PC-9 (cell line): ENCODE results near the gene CDC25A. TPM values are rescaled to one million over a fixed set of nuclear protein-coding genes. Genes with fewer than 3 reads are reported as not detected.

Source experiments
- BruUV-seq: library from RNA; stranded (reverse); fragments of 400-500 nt; replicated peaks from 2 replicates; lab custom pipeline; 2021; lab: Mats Ljungman, UMichigan
- CTCF ChIA-PET: fragments of 300-600 bp; sonication (Branson Sonifier 250); formaldehyde crosslinking; loops from one replicate; lab custom pipeline; 2022; ENCODE audit warnings: antibody characterized with exemption; lab: Charles Lee
- POLR2A ChIA-PET: fragments of 300-600 bp; sonication (Branson Sonifier 250); formaldehyde crosslinking; loops from one replicate; lab custom pipeline; 2022; ENCODE audit warnings: antibody characterized with exemption; ENCODE audit not compliant: unreplicated experiment; lab: Charles Lee
- DNase-seq, 2 experiments: peaks; one replicate each; pipeline versions ENCODE4 v3.0.0 to v3.0.0-alpha.2; 2015 to 2022; ENCODE audit warnings: mixed read lengths in 1 of 2
- H2AFZ ChIP-seq: fragments of 200-600 bp; sonication (generic); 2 replicates; pipeline ENCODE4 v1.8.1; 2017; ENCODE audit warnings: antibody characterized with exemption
- H3F3A ChIP-seq: fragments of 200-600 bp; sonication (generic); 2 replicates; pipeline ENCODE4 v1.8.1; 2017; ENCODE audit warnings: antibody characterized with exemption, mild to moderate bottlenecking, low read depth; ENCODE audit not compliant: insufficient read depth
- H3K27ac ChIP-seq: fragments of 200-600 bp; sonication (generic); 2 replicates; pipeline ENCODE4 v1.6.1; 2016; ENCODE audit warnings: mixed run types
- H3K27me3 ChIP-seq: fragments of 200-600 bp; sonication (generic); 2 replicates; pipeline ENCODE4 v1.6.1; 2016; ENCODE audit warnings: low read depth, mixed run types; ENCODE audit not compliant: insufficient read depth
- H3K36me3 ChIP-seq: fragments of 200-600 bp; sonication (generic); 2 replicates; pipeline ENCODE4 v1.6.1; 2016; ENCODE audit warnings: low read depth, mixed run types
- H3K4me1 ChIP-seq: fragments of 200-600 bp; sonication (generic); replicated peaks from 2 replicates; pipeline ENCODE4 v1.6.1; 2016; ENCODE audit warnings: mixed run types; ENCODE audit not compliant: insufficient read depth
- H3K4me2 ChIP-seq: fragments of 200-600 bp; sonication (generic); 2 replicates; pipeline ENCODE4 v1.6.1; 2017; ENCODE audit warnings: mixed run types
- H3K4me3 ChIP-seq: fragments of 200-600 bp; sonication (generic); 2 replicates; pipeline ENCODE4 v1.6.1; 2016; ENCODE audit warnings: mixed run types
- H3K79me2 ChIP-seq: fragments of 200-600 bp; sonication (generic); 2 replicates; pipeline ENCODE4 v1.6.1; 2017; ENCODE audit warnings: low read depth, mixed run types
- H3K9me2 ChIP-seq: fragments of 200-600 bp; sonication (generic); 2 replicates; pipeline ENCODE4 v1.8.1; 2017; ENCODE audit warnings: mild to moderate bottlenecking; ENCODE audit not compliant: insufficient read depth
- H3K9me3 ChIP-seq: fragments of 200-600 bp; sonication (generic); 2 replicates; pipeline ENCODE4 v1.8.1; 2016; ENCODE audit warnings: low read depth; ENCODE audit not compliant: insufficient read depth
- H4K20me1 ChIP-seq: fragments of 200-600 bp; sonication (generic); 2 replicates; pipeline ENCODE4 v1.8.1; 2017; ENCODE audit not compliant: insufficient read depth
- EZH2 ChIP-seq: fragments of 200-600 bp; sonication (generic); IDR thresholded peaks from 2 replicates; pipeline ENCODE4 v1.8.0; 2017; ENCODE audit warnings: antibody characterized with exemption, low read depth
- intact Hi-C: fragments of 100-400 bp; cut with micrococcal nuclease; formaldehyde crosslinking; loops from one replicate; pipeline ENCODE4 v1.10.0; 2022; ENCODE audit not compliant: unreplicated experiment
- total RNA-seq: library from RNA; stranded (reverse); gene quantifications from 2 replicates; pipeline ENCODE4 v1.2.3, GENCODE V29; 2021
- TF ChIP-seq, protein P1 (sequence below): fragments of 200-600 bp; sonication (generic); conservative IDR thresholded peaks from 2 replicates; pipeline ENCODE4 v1.6.1; 2017; ENCODE audit warnings: mixed run types, antibody characterized with exemption, mild to moderate bottlenecking, moderate library complexity

The CDC25A gene
- total RNA-seq, 1 experiment from 2014 or later: 9.7 TPM

DNA sequence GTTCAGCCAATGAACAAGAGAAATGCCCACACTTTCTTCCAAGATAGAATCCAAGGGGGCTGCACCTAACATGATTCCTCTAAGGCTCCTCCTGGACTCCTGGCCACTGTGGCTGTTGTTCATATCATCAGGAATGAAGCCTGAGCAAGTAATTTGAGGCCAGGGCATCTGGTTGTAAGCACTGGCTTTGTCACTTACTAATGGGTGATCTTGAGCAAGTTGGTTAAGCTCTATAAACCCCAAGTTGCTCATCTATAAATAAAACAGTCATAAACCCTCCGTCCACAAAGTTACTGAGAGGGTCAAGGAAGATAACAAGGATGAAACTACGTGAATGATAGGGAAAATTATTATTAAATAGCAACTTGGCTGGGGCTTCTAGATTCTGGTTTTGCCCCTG, 58.3 kb downstream of the CDC25A start:
- H3K4me3 ChIP-seq: no peak overlapping the region
- H3K27ac ChIP-seq: no peak overlapping the region
- TF ChIP-seq, protein P1, sequence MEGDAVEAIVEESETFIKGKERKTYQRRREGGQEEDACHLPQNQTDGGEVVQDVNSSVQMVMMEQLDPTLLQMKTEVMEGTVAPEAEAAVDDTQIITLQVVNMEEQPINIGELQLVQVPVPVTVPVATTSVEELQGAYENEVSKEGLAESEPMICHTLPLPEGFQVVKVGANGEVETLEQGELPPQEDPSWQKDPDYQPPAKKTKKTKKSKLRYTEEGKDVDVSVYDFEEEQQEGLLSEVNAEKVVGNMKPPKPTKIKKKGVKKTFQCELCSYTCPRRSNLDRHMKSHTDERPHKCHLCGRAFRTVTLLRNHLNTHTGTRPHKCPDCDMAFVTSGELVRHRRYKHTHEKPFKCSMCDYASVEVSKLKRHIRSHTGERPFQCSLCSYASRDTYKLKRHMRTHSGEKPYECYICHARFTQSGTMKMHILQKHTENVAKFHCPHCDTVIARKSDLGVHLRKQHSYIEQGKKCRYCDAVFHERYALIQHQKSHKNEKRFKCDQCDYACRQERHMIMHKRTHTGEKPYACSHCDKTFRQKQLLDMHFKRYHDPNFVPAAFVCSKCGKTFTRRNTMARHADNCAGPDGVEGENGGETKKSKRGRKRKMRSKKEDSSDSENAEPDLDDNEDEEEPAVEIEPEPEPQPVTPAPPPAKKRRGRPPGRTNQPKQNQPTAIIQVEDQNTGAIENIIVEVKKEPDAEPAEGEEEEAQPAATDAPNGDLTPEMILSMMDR: no peak
- no peak for TF ChIP-seq EZH2
- CTCF ChIA-PET: interaction anchor here (0.6 kb wide), 1 partner anchor 43 kb away, joined by 3 read pairs; no protein-coding TSS in a partner anchor
- H3F3A ChIP-seq: no peaks in the 10 kb centered on the region
- no peaks in the 10 kb centered on the region for H3K9me3 ChIP-seq
- intact Hi-C loops: no loop called here
- H4K20me1 ChIP-seq: no peaks in the 10 kb centered on the region
- H3K4me2 ChIP-seq: no peak overlapping the region
- no peak for DNase-seq
- H3K79me2 ChIP-seq: no peaks in the 10 kb centered on the region
- BruUV-seq: no TSS peak
- H3K27me3 ChIP-seq: no peaks in the 10 kb centered on the region
- no peak overlapping the region for H2AFZ ChIP-seq
- H3K9me2 ChIP-seq: no peaks in the 10 kb centered on the region
- POLR2A ChIA-PET: interaction anchor here (0.7 kb wide), 1 partner anchor 877 kb away, joined by 5 read pairs; no protein-coding TSS in a partner anchor
- no peaks in the 10 kb centered on the region for H3K36me3 ChIP-seq
- H3K4me1 ChIP-seq: no peaks in the 10 kb centered on the region

DNA sequence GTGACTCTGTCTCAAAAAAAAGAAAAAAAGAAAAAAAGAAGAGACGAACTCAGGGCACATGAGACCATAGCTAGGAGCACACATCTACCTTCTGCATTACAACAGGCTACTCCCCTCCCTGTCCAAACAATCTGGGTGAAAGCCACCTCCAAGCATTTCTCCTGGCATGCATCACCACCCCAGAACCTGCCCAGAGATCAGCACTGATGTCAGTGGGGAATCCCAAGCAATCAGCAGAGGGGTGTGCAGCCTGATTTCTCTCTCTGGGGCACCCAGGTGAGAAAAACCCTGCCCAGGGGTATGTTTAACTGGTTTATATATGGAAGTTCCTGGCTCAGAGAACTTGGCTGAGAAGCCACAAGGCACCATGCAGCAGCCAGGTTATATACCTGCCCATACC, 59.4 kb downstream of the CDC25A start:
- POLR2A ChIA-PET: no interaction called here
- no peak overlapping the region for H3K27ac ChIP-seq
- TF ChIP-seq EZH2: no peak
- TF ChIP-seq, protein P1: no peak
- intact Hi-C loops: no loop called here
- no peak overlapping the region for H3K4me3 ChIP-seq
- H3F3A ChIP-seq: no peaks in the 10 kb centered on the region
- no TSS peak for BruUV-seq
- no peaks in the 10 kb centered on the region for H3K4me1 ChIP-seq
- no peaks in the 10 kb centered on the region for H3K9me3 ChIP-seq
- H3K27me3 ChIP-seq: no peaks in the 10 kb centered on the region
- H4K20me1 ChIP-seq: no peaks in the 10 kb centered on the region
- H3K4me2 ChIP-seq: no peak overlapping the region
- DNase-seq: peak in 1 of 2 experiments; percentile 14
- no peaks in the 10 kb centered on the region for H3K36me3 ChIP-seq
- no peaks in the 10 kb centered on the region for H3K79me2 ChIP-seq
- CTCF ChIA-PET: no interaction called here
- H3K9me2 ChIP-seq: no peaks in the 10 kb centered on the region
- H2AFZ ChIP-seq: no peak overlapping the region

DNA sequence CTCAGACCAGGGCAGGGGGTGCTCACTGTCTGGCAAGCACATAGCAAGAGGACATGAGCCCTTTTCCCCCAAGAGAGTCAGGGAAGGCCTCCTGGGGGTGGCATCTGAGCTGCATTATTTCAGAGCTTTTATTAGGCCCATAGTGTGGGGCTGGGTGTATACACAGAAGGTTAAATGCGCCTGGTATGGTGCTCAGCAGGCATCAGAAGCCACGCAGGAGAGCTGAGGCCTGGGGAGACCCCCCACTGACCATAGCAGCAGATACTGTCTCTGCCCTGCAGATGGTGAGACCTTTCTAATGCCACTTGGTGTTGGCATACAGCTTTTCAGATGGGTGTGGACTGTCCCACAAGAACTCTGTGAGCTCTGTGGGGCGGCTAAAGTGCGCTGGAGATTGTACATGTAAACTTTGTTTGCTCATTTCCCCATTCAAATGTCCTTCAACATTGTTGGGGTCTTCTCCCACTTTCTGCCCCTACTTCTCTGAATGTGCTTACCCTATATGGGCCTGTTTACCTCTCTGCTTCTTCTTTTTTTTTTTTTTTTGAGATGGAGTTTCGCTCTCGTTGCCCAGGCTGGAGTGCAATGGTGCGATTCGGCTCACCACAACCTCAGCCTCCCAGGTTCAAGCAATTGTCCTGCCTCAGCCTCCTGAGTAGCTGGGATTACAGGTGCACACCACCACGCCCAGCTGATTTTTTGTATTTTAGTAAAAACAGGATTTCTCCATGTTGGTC, 62.2 kb downstream of the CDC25A start:
- no peak for DNase-seq

More for the DNA sequence above, 62.2 kb downstream of the CDC25A start:
- intact Hi-C loops: no loop called here
- no peaks in the 10 kb centered on the region for H3K36me3 ChIP-seq
- no TSS peak for BruUV-seq
- H4K20me1 ChIP-seq: no peaks in the 10 kb centered on the region
- H3K27me3 ChIP-seq: no peaks in the 10 kb centered on the region
- no peak for TF ChIP-seq EZH2
- TF ChIP-seq, protein P1: no peak
- no peaks in the 10 kb centered on the region for H3K9me3 ChIP-seq
- H3K79me2 ChIP-seq: no peaks in the 10 kb centered on the region
- H3K4me3 ChIP-seq: no peak overlapping the region
- POLR2A ChIA-PET: no interaction called here
- no peak overlapping the region for H3K4me2 ChIP-seq
- no peaks in the 10 kb centered on the region for H3F3A ChIP-seq
- H3K4me1 ChIP-seq: no peaks in the 10 kb centered on the region
- no peak overlapping the region for H2AFZ ChIP-seq
- H3K27ac ChIP-seq: no peak overlapping the region
- CTCF ChIA-PET: no interaction called here
- H3K9me2 ChIP-seq: no peaks in the 10 kb centered on the region
